ENCODE measurements around the gene BRD4. TPM values are rescaled to one million over a fixed set of nuclear protein-coding genes. Genes with fewer than 3 reads are reported as not detected.
A peak's percentile ranks its signal among the peaks of the same experiment; 100 is the strongest.

Gene BRD4
- total and polyA plus RNA-seq, 2 of the 13 experiments (the other 11 are each of a cell fraction or from before 2014, with no cell fraction given): 10.5 to 11.4 TPM

DNA sequence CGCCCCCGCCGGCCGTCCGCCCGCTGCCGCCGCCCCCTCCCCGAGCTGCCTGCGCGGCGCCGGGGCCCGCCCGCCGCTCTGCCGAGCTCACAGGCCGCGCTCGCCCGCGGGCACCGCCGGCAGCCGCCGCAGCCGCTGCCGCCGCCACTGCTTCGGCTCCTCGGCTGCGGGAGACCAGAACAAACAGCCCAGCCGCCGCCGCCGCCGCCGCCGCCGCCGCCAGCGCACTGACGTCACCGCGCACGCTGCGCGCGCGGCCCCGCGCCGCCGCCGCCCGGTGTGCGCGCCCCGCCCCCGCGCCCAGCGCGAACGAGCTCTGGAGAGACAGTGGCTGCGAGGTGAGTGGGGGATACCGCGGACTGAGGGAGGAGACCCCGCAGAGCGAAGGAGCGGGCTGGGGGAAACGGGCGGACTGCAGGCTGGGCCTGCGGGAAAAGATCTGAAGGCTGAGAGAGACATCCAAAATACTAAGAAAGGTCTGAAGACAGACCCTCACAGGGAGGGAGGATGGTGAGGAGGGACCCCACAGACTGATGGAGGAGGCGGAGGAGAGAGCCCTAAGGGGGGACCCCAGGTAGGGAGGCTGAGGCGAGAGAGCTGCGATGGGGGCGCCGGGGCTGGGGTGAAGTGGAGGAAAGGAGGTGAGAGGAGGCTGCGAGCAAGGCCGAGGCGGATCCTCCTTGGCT is at the start of gene BRD4 (continued):
- no peak for TF ChIP-seq CBX5 (CRISPR knock-in tag; IDR thresholded peaks at IDR 0.05; ENCODE audit: borderline replicate concordance)
- no peak for TF ChIP-seq MYC (CRISPR knock-in tag; IDR thresholded peaks at IDR 0.05; ENCODE audit: borderline replicate concordance)
- TF ChIP-seq BRD4 (CRISPR knock-in tag; IDR thresholded peaks at IDR 0.05): no peak
- TF ChIP-seq BRCA1 (CRISPR knock-in tag; IDR thresholded peaks at IDR 0.05): no peak
- TF ChIP-seq POLR2AphosphoS5 (IDR thresholded peaks at IDR 0.05; ENCODE audit: low read depth, low read length): peak; percentile 43; the same call in 1 of the 2 replicates
- TF ChIP-seq, protein P1, sequence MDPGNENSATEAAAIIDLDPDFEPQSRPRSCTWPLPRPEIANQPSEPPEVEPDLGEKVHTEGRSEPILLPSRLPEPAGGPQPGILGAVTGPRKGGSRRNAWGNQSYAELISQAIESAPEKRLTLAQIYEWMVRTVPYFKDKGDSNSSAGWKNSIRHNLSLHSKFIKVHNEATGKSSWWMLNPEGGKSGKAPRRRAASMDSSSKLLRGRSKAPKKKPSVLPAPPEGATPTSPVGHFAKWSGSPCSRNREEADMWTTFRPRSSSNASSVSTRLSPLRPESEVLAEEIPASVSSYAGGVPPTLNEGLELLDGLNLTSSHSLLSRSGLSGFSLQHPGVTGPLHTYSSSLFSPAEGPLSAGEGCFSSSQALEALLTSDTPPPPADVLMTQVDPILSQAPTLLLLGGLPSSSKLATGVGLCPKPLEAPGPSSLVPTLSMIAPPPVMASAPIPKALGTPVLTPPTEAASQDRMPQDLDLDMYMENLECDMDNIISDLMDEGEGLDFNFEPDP (CRISPR knock-in tag; conservative IDR thresholded peaks at IDR 0.05): no peak
- no peak for TF ChIP-seq SP4 (CRISPR knock-in tag; IDR thresholded peaks at IDR 0.05)
- no peak for TF ChIP-seq SRY (CRISPR knock-in tag; IDR thresholded peaks at IDR 0.05)
- no peak for TF ChIP-seq FOSL2 (CRISPR knock-in tag; IDR thresholded peaks at IDR 0.05)
- TF ChIP-seq ZNF263 (CRISPR knock-in tag; IDR thresholded peaks at IDR 0.05): no peak
- TF ChIP-seq ZNF577 (CRISPR knock-in tag; IDR thresholded peaks at IDR 0.05; ENCODE audit: borderline replicate concordance, low read depth): no peak
- TF ChIP-seq SIX1 (CRISPR knock-in tag; IDR thresholded peaks at IDR 0.05; ENCODE audit: borderline replicate concordance): no peak
- no peak for TF ChIP-seq NRL (CRISPR knock-in tag; IDR thresholded peaks at IDR 0.05; ENCODE audit: borderline replicate concordance)
- TF ChIP-seq NR3C1 (CRISPR knock-in tag; IDR thresholded peaks at IDR 0.05): no peak
- no peak for TF ChIP-seq SMAD1 (CRISPR knock-in tag; IDR thresholded peaks at IDR 0.05; ENCODE audit: borderline replicate concordance, low read depth)
- no peak for TF ChIP-seq ZNF878 (CRISPR knock-in tag; IDR thresholded peaks at IDR 0.05)
- TF ChIP-seq MBD4 (IDR thresholded peaks at IDR 0.05; ENCODE audit: borderline replicate concordance, low read length): no peak
- TF ChIP-seq ERF (CRISPR knock-in tag; IDR thresholded peaks at IDR 0.05): 0 out of 2 replicates have a peak, but pooled peaks have one; percentile 39
- TF ChIP-seq FOSL1 (CRISPR knock-in tag; IDR thresholded peaks at IDR 0.05; ENCODE audit: borderline replicate concordance): no peak
- peak; percentile 10 for TF ChIP-seq TEAD3 (CRISPR knock-in tag; optimal IDR thresholded peaks at IDR 0.05; ENCODE audit: borderline replicate concordance)
- TF ChIP-seq THAP11 (CRISPR knock-in tag; IDR thresholded peaks at IDR 0.05): no peak
- TF ChIP-seq, protein P2, sequence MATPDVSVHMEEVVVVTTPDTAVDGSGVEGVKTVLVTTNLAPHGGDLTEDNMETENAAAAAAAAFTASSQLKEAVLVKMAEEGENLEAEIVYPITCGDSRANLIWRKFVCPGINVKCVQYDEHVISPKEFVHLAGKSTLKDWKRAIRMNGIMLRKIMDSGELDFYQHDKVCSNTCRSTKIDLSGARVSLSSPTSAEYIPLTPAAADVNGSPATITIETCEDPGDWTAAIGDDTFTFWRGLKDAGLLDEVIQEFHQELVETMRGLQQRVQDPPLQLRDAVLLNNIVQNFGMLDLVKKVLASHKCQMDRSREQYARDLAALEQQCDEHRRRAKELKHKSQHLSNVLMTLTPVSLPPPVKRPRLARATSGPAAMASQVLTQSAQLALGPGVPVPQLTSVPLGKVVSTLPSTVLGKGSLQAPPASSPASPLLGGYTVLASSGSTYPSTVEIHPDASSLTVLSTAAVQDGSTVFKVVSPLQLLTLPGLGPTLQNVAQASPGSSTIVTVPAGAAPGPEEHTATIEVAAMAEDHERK (CRISPR knock-in tag; IDR thresholded peaks at IDR 0.05; ENCODE audit: low read depth): 0 out of 2 replicates have a peak, but pooled peaks have one; percentile 37
- 0 out of 2 replicates have a peak, but pooled peaks have one; percentile 17 for TF ChIP-seq IRF2 (CRISPR knock-in tag; IDR thresholded peaks at IDR 0.05)
- TF ChIP-seq, protein P3, sequence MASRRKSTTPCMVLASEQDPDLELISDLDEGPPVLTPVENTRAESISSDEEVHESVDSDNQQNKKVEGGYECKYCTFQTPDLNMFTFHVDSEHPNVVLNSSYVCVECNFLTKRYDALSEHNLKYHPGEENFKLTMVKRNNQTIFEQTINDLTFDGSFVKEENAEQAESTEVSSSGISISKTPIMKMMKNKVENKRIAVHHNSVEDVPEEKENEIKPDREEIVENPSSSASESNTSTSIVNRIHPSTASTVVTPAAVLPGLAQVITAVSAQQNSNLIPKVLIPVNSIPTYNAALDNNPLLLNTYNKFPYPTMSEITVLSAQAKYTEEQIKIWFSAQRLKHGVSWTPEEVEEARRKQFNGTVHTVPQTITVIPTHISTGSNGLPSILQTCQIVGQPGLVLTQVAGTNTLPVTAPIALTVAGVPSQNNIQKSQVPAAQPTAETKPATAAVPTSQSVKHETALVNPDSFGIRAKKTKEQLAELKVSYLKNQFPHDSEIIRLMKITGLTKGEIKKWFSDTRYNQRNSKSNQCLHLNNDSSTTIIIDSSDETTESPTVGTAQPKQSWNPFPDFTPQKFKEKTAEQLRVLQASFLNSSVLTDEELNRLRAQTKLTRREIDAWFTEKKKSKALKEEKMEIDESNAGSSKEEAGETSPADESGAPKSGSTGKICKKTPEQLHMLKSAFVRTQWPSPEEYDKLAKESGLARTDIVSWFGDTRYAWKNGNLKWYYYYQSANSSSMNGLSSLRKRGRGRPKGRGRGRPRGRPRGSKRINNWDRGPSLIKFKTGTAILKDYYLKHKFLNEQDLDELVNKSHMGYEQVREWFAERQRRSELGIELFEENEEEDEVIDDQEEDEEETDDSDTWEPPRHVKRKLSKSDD (CRISPR knock-in tag; IDR thresholded peaks at IDR 0.05; ENCODE audit: low read depth): no peak
- TF ChIP-seq, protein P4, sequence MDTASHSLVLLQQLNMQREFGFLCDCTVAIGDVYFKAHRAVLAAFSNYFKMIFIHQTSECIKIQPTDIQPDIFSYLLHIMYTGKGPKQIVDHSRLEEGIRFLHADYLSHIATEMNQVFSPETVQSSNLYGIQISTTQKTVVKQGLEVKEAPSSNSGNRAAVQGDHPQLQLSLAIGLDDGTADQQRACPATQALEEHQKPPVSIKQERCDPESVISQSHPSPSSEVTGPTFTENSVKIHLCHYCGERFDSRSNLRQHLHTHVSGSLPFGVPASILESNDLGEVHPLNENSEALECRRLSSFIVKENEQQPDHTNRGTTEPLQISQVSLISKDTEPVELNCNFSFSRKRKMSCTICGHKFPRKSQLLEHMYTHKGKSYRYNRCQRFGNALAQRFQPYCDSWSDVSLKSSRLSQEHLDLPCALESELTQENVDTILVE (CRISPR knock-in tag; IDR thresholded peaks at IDR 0.05): no peak
- no peak for TF ChIP-seq NFRKB (IDR thresholded peaks at IDR 0.05)
